ENCODE measurements around the gene TMEM200C.
"Not testable (repeated sequence)": the region's sequence is repeated elsewhere in the genome, so short reads cannot be mapped to it uniquely, and the experiment has no call there.

Gene TMEM200C

GRCh38 chr18:5892823-5893431, 2.4 kb downstream of the TMEM200C start:
- DNase-seq (ENCODE audit: low read depth) = no peak

- no peak for DNase-seq (ENCODE audit: low read depth)
Measured at GRCh38 chr18:5891854-5892215, 3.5 kb downstream of the TMEM200C start.

- no peak for DNase-seq (ENCODE audit: low read depth)
Measured at GRCh38 chr18:5891184-5891853, 4.0 kb downstream of the TMEM200C start.

GRCh38 chr18:5890331-5891183, 4.8 kb downstream of the TMEM200C start:
- no peak for DNase-seq (ENCODE audit: low read depth)

GRCh38 chr18:5885361-5885760, 10.0 kb downstream of the TMEM200C start:
- DNase-seq (ENCODE audit: low read depth) = no peak

- no peak for DNase-seq (ENCODE audit: low read depth)
Measured at GRCh38 chr18:5884375-5884774, 10.9 kb downstream of the TMEM200C start.

GRCh38 chr18:5879479-5879882, 15.8 kb downstream of the TMEM200C start:
- peak; percentile 32 for DNase-seq (ENCODE audit: low read depth)

- DNase-seq (ENCODE audit: low read depth) = no peak
Measured at GRCh38 chr18:5876891-5877290, 18.4 kb downstream of the TMEM200C start.

GRCh38 chr18:5874336-5874735, 21.0 kb downstream of the TMEM200C start:
- no peak for DNase-seq (ENCODE audit: low read depth)

- no peak for DNase-seq (ENCODE audit: low read depth)
Measured at GRCh38 chr18:5872886-5873285, 22.4 kb downstream of the TMEM200C start.

- no peak for DNase-seq (ENCODE audit: low read depth)
Measured at GRCh38 chr18:5871426-5871825, 23.9 kb downstream of the TMEM200C start.

GRCh38 chr18:5868218-5868854, 27.0 kb downstream of the TMEM200C start:
- peak; percentile 61 for DNase-seq (ENCODE audit: low read depth)

- DNase-seq (ENCODE audit: low read depth) = no peak
Measured at GRCh38 chr18:5865521-5865920, 29.8 kb downstream of the TMEM200C start.

GRCh38 chr18:5862127-5862526, 33.2 kb downstream of the TMEM200C start:
- not testable (repeated sequence) for DNase-seq (ENCODE audit: low read depth)

GRCh38 chr18:5857180-5857579, 38.1 kb downstream of the TMEM200C start:
- DNase-seq (ENCODE audit: low read depth) = no peak

- DNase-seq (ENCODE audit: low read depth) = no peak
Measured at GRCh38 chr18:5853253-5853652, 42.1 kb downstream of the TMEM200C start.

GRCh38 chr18:5851998-5852397, 43.3 kb downstream of the TMEM200C start:
- DNase-seq (ENCODE audit: low read depth) = no peak

- DNase-seq (ENCODE audit: low read depth) = no peak
Measured at GRCh38 chr18:5842653-5843052, 52.7 kb downstream of the TMEM200C start.

- DNase-seq (ENCODE audit: low read depth) = no peak
Measured at GRCh38 chr18:5841518-5841917, 53.8 kb downstream of the TMEM200C start.

GRCh38 chr18:5840547-5840946, 54.8 kb downstream of the TMEM200C start:
- DNase-seq (ENCODE audit: low read depth) = no peak

- DNase-seq (ENCODE audit: low read depth) = no peak
Measured at GRCh38 chr18:5840025-5840424, 55.3 kb downstream of the TMEM200C start.

- no peak for DNase-seq (ENCODE audit: low read depth)
Measured at GRCh38 chr18:5839102-5839501, 56.2 kb downstream of the TMEM200C start.

Data from ELR (cell line).